ENCODE measurements around the gene ASPSCR1. TPM values are rescaled to one million over a fixed set of nuclear protein-coding genes. Genes with fewer than 3 reads are reported as not detected.

Gene ASPSCR1
- total and polyA plus RNA-seq, 2 of the 13 experiments (the other 11 are each of a cell fraction or from before 2014, with no cell fraction given): 274 to 314 TPM

DNA sequence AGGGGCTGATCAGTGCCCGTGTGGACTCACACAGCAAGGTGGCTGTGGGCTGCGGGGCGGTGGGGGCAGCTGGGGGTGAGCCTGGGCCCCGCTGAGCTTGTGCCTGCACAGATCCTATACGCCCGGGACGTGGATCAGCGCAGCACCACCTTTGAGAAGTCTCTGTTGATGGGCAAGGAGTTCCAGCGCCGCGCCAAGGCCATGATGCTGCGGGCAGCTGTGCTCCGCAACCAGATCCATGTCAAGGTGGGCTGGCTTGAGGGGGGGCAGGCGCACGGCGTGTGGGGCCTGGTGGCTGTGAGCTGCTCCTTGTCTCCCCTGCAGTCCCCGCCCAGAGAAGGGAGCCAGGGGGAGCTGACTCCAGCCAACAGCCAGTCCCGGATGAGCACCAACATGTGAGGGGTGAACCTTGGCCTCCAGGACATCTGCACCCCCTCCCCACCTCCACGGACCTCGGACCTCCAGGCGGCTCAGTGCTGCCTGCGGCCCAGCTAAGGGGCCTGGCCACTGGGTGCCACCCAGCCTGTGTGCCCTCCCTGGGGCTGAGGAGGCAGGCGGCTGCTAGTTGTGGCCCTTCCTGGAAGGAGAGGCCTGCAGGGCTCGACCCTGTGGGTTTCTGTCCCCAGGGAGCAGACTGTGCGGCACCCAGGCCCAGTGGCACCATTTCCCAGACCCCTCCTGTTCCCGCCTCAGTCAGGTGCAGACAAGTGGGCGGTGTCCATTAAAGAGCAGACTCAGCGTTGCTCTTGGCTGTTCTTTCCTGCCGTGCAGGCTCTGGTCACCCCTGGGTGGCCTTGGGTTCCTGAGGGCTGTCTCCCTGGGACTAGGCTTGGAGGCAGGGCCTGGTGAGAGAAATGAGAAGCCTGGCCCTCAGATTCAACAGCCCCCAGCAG lies 79.5 kb downstream of the ASPSCR1 start (continued):
- TF ChIP-seq, protein P1, sequence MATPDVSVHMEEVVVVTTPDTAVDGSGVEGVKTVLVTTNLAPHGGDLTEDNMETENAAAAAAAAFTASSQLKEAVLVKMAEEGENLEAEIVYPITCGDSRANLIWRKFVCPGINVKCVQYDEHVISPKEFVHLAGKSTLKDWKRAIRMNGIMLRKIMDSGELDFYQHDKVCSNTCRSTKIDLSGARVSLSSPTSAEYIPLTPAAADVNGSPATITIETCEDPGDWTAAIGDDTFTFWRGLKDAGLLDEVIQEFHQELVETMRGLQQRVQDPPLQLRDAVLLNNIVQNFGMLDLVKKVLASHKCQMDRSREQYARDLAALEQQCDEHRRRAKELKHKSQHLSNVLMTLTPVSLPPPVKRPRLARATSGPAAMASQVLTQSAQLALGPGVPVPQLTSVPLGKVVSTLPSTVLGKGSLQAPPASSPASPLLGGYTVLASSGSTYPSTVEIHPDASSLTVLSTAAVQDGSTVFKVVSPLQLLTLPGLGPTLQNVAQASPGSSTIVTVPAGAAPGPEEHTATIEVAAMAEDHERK (CRISPR knock-in tag; IDR thresholded peaks at IDR 0.05; ENCODE audit: low read depth): no peak
- TF ChIP-seq, protein P2, sequence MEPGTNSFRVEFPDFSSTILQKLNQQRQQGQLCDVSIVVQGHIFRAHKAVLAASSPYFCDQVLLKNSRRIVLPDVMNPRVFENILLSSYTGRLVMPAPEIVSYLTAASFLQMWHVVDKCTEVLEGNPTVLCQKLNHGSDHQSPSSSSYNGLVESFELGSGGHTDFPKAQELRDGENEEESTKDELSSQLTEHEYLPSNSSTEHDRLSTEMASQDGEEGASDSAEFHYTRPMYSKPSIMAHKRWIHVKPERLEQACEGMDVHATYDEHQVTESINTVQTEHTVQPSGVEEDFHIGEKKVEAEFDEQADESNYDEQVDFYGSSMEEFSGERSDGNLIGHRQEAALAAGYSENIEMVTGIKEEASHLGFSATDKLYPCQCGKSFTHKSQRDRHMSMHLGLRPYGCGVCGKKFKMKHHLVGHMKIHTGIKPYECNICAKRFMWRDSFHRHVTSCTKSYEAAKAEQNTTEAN (CRISPR knock-in tag; conservative IDR thresholded peaks at IDR 0.05): no peak
- peak; percentile 90; the same call in 1 of the 2 replicates for TF ChIP-seq ZNF343 (CRISPR knock-in tag; IDR thresholded peaks at IDR 0.05)
- TF ChIP-seq KLF9 (CRISPR knock-in tag; IDR thresholded peaks at IDR 0.05; ENCODE audit: low read depth): 0 out of 2 replicates have a peak, but pooled peaks have one; percentile 49
- TF ChIP-seq ARID2 (CRISPR knock-in tag; IDR thresholded peaks at IDR 0.05; ENCODE audit: borderline replicate concordance): no peak
- TF ChIP-seq, protein P3, sequence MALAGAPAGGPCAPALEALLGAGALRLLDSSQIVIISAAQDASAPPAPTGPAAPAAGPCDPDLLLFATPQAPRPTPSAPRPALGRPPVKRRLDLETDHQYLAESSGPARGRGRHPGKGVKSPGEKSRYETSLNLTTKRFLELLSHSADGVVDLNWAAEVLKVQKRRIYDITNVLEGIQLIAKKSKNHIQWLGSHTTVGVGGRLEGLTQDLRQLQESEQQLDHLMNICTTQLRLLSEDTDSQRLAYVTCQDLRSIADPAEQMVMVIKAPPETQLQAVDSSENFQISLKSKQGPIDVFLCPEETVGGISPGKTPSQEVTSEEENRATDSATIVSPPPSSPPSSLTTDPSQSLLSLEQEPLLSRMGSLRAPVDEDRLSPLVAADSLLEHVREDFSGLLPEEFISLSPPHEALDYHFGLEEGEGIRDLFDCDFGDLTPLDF (CRISPR knock-in tag; IDR thresholded peaks at IDR 0.05): no peak
- no peak; the same call in 1 of the 2 replicates for TF ChIP-seq ZNF766 (CRISPR knock-in tag; IDR thresholded peaks at IDR 0.05; ENCODE audit: borderline replicate concordance)
- TF ChIP-seq NFYC (CRISPR knock-in tag; IDR thresholded peaks at IDR 0.05): peak; percentile 44; the same call in 1 of the 2 replicates
- TF ChIP-seq NFE2L2 (IDR thresholded peaks at IDR 0.05; ENCODE audit: low read length): no peak
- no peak for TF ChIP-seq ZFAT (CRISPR knock-in tag; conservative IDR thresholded peaks at IDR 0.05)
- TF ChIP-seq, protein P4, sequence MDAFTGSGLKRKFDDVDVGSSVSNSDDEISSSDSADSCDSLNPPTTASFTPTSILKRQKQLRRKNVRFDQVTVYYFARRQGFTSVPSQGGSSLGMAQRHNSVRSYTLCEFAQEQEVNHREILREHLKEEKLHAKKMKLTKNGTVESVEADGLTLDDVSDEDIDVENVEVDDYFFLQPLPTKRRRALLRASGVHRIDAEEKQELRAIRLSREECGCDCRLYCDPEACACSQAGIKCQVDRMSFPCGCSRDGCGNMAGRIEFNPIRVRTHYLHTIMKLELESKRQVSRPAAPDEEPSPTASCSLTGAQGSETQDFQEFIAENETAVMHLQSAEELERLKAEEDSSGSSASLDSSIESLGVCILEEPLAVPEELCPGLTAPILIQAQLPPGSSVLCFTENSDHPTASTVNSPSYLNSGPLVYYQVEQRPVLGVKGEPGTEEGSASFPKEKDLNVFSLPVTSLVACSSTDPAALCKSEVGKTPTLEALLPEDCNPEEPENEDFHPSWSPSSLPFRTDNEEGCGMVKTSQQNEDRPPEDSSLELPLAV (CRISPR knock-in tag; conservative IDR thresholded peaks at IDR 0.05; ENCODE audit: low read depth): no peak
- TF ChIP-seq ZSCAN31 (CRISPR knock-in tag; IDR thresholded peaks at IDR 0.05; ENCODE audit: low read depth): peak; percentile 90
- TF ChIP-seq ZNF841 (CRISPR knock-in tag; IDR thresholded peaks at IDR 0.05; ENCODE audit: borderline replicate concordance): 0 out of 2 replicates have a peak, but pooled peaks have one; percentile 29
- TF ChIP-seq, protein P5, sequence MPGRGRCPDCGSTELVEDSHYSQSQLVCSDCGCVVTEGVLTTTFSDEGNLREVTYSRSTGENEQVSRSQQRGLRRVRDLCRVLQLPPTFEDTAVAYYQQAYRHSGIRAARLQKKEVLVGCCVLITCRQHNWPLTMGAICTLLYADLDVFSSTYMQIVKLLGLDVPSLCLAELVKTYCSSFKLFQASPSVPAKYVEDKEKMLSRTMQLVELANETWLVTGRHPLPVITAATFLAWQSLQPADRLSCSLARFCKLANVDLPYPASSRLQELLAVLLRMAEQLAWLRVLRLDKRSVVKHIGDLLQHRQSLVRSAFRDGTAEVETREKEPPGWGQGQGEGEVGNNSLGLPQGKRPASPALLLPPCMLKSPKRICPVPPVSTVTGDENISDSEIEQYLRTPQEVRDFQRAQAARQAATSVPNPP (CRISPR knock-in tag; IDR thresholded peaks at IDR 0.05): 0 out of 2 replicates have a peak, but pooled peaks have one; percentile 13
- TF ChIP-seq RAD21 (CRISPR knock-in tag; IDR thresholded peaks at IDR 0.05): peak; percentile 52
- TF ChIP-seq, protein P6, sequence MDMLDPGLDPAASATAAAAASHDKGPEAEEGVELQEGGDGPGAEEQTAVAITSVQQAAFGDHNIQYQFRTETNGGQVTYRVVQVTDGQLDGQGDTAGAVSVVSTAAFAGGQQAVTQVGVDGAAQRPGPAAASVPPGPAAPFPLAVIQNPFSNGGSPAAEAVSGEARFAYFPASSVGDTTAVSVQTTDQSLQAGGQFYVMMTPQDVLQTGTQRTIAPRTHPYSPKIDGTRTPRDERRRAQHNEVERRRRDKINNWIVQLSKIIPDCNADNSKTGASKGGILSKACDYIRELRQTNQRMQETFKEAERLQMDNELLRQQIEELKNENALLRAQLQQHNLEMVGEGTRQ (IDR thresholded peaks at IDR 0.05; ENCODE audit: low read depth, low read length): no peak
- TF ChIP-seq, protein P6 (CRISPR knock-in tag; IDR thresholded peaks at IDR 0.05; ENCODE audit: borderline replicate concordance): no peak; the same call in 1 of the 2 replicates
- TF ChIP-seq KLF11 (CRISPR knock-in tag; IDR thresholded peaks at IDR 0.05): no peak
